Tibial nerve (tissue), 3 donors: ENCODE data around the gene BCL2L13.

ENCODE experiments used
- POLR2A ChIP-seq, 2 donors: fragments of 450-650 bp; IDR thresholded peaks; one replicate each; pipeline ENCODE4 v1.6.1; 2017; ENCODE audit warnings: antibody characterized with exemption in 2 of 2, mild to moderate bottlenecking in 2 of 2, moderate library complexity in 2 of 2
- TF ChIP-seq, protein P1 (sequence below), 5 experiments: fragments of 200-600 bp in 3 of 5; fragments of 450-650 bp in 2 of 5; sonication (generic) in 3 of 5; IDR thresholded peaks; one replicate each; pipeline ENCODE4 v1.5.1; 2016 to 2019; ENCODE audit warnings: antibody characterized with exemption in 5 of 5, mild to moderate bottlenecking in 3 of 5, moderate library complexity in 2 of 5

DNA sequence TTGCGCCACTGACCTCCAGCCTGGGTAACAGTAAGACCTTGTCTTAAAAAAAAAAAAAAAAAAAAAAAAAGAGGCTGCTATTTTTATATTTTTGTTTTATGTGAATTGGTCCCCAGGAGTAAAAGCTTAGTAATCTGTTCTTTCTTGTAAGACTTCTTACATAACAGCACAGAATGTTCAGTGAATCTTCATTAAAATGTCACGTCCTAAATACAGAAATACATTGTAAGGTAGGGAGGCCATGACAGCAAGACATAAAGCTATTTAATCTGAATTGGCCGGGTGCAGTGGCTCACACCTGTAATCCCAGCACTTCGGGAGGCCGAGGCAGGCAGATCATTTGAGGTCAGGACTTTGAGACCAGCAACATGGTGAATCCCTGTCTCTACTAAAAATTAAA, 71.5 kb downstream of the BCL2L13 start:
- TF ChIP-seq, protein P1, sequence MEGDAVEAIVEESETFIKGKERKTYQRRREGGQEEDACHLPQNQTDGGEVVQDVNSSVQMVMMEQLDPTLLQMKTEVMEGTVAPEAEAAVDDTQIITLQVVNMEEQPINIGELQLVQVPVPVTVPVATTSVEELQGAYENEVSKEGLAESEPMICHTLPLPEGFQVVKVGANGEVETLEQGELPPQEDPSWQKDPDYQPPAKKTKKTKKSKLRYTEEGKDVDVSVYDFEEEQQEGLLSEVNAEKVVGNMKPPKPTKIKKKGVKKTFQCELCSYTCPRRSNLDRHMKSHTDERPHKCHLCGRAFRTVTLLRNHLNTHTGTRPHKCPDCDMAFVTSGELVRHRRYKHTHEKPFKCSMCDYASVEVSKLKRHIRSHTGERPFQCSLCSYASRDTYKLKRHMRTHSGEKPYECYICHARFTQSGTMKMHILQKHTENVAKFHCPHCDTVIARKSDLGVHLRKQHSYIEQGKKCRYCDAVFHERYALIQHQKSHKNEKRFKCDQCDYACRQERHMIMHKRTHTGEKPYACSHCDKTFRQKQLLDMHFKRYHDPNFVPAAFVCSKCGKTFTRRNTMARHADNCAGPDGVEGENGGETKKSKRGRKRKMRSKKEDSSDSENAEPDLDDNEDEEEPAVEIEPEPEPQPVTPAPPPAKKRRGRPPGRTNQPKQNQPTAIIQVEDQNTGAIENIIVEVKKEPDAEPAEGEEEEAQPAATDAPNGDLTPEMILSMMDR (IDR thresholded peaks at IDR 0.05) = no peak
- no peak for TF ChIP-seq POLR2A (IDR thresholded peaks at IDR 0.05)
